ENCODE measurements around the gene HSPB8.

DNA sequence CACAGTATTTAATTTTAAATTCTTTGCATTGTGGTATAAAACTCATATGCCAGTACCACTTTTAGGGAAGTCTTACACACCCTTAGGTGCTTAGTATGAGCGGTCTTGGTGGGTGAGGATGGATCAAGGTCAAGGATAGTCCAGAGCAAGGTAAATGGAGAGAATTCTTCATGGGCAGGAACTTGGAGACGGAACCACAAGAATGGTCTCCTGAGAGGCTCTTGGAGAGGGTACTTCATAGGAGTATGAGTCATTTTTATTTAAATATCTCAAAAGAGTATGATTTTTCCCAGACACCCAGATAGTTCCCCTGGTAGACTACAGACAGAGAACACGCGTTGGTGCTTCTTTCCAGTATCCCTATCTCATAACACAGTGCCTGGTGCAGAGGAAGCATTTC is 21.9 kb downstream of the HSPB8 start:
- TF ChIP-seq CTCF (IDR thresholded peaks at IDR 0.05) (no peak), EP300 (IDR thresholded peaks at IDR 0.05) (no peak)
